OCI-LY1 (cell line): Measurements from ENCODE around the gene OSBPL6.

Experiments used
- H2AFZ ChIP-seq: fragments of 200-600 bp; sonication (generic), shearing (Covaris generic); 2 replicates; pipeline ENCODE4 v1.6.0; 2014; ENCODE audit warnings: antibody characterized with exemption, mild to moderate bottlenecking, low read length
- H3F3A ChIP-seq: fragments of 200-600 bp; sonication (generic), shearing (Covaris generic); 2 replicates; pipeline ENCODE4 v1.6.0; 2014; ENCODE audit warnings: mild to moderate bottlenecking, antibody characterized with exemption, low read length, moderate library complexity; ENCODE audit not compliant: insufficient read depth
- H3K27ac ChIP-seq: fragments of 200-600 bp; sonication (generic); 2 replicates; pipeline ENCODE4 v1.5.1; 2014; ENCODE audit warnings: low read length, mixed run types, mild to moderate bottlenecking, low read depth; ENCODE audit not compliant: poor library complexity, severe bottlenecking
- H3K27me3 ChIP-seq: fragments of 200-600 bp; sonication (generic); 2 replicates; pipeline ENCODE4 v1.6.0; 2014; ENCODE audit warnings: antibody characterized with exemption, mild to moderate bottlenecking, low read length, moderate library complexity; ENCODE audit not compliant: insufficient read depth
- H3K36me3 ChIP-seq: fragments of 200-600 bp; sonication (generic); 2 replicates; pipeline ENCODE4 v1.6.1; 2014; ENCODE audit warnings: mild to moderate bottlenecking, antibody characterized with exemption, low read length, moderate library complexity, mixed read lengths; ENCODE audit not compliant: insufficient read depth
- H3K4me1 ChIP-seq: fragments of 200-600 bp; sonication (generic); 2 replicates; pipeline ENCODE4 v1.5.1; 2014; ENCODE audit warnings: mild to moderate bottlenecking, low read length, moderate library complexity; ENCODE audit not compliant: insufficient read depth, severe bottlenecking
- H3K4me2 ChIP-seq: fragments of 200-600 bp; sonication (generic), shearing (Covaris generic); 2 replicates; pipeline ENCODE4 v1.6.1; 2014; ENCODE audit warnings: low read length
- H3K4me3 ChIP-seq: fragments of 200-600 bp; sonication (generic); 2 replicates; pipeline ENCODE4 v1.5.1; 2014; ENCODE audit warnings: low read length, low read depth, mild to moderate bottlenecking, mixed read lengths; ENCODE audit not compliant: poor library complexity, severe bottlenecking
- H3K79me2 ChIP-seq: fragments of 200-600 bp; shearing (Covaris generic); 2 replicates; pipeline ENCODE4 v1.6.1; 2016; ENCODE audit warnings: mixed run types, low read length, mixed read lengths; ENCODE audit not compliant: insufficient read depth
- H3K9ac ChIP-seq: fragments of 200-600 bp; sonication (generic), shearing (Covaris generic); 2 replicates; pipeline ENCODE4 v1.6.1; 2014; ENCODE audit warnings: mild to moderate bottlenecking, low read length, mixed read lengths
- H3K9me2 ChIP-seq: fragments of 200-600 bp; sonication (generic), shearing (Covaris generic); 2 replicates; pipeline ENCODE4 v1.6.1; 2014; ENCODE audit warnings: low read depth, mild to moderate bottlenecking, low read length, mixed read lengths
- H3K9me3 ChIP-seq: fragments of 200-600 bp; shearing (Covaris generic); 2 replicates; pipeline ENCODE4 v1.6.1; 2014; ENCODE audit warnings: low read length, mixed read lengths
- H4K20me1 ChIP-seq: fragments of 200-600 bp; sonication (generic), shearing (Covaris generic); 2 replicates; pipeline ENCODE4 v1.6.0; 2016; ENCODE audit warnings: mild to moderate bottlenecking, low read length; ENCODE audit not compliant: insufficient read depth
- EZH2 ChIP-seq: fragments of 200-600 bp; sonication (generic), shearing (Covaris generic); IDR thresholded peaks from 2 replicates; pipeline ENCODE4 v1.8.0; 2017; ENCODE audit warnings: borderline replicate concordance, mixed run types, mild to moderate bottlenecking, antibody characterized with exemption, low read length, moderate library complexity, mixed read lengths
- TF ChIP-seq, protein P1 (sequence below): fragments of 200-600 bp; sonication (generic), shearing (Covaris generic); IDR thresholded peaks from 2 replicates; pipeline ENCODE4 v1.5.1; 2017; ENCODE audit warnings: mild to moderate bottlenecking, antibody characterized with exemption, low read length, moderate library complexity, mixed read lengths

The OSBPL6 gene

GRCh38 chr2:178243961-178244360 is 49.6 kb downstream of the OSBPL6 start:
- H2AFZ ChIP-seq = no peak overlapping the region
- H3K9me3 ChIP-seq = no peaks in the 10 kb centered on the region
- no peaks in the 10 kb centered on the region for H4K20me1 ChIP-seq
- H3K27me3 ChIP-seq = no peaks in the 10 kb centered on the region
- H3K36me3 ChIP-seq = no peaks in the 10 kb centered on the region
- no peaks in the 10 kb centered on the region for H3K79me2 ChIP-seq
- TF ChIP-seq, protein P1, sequence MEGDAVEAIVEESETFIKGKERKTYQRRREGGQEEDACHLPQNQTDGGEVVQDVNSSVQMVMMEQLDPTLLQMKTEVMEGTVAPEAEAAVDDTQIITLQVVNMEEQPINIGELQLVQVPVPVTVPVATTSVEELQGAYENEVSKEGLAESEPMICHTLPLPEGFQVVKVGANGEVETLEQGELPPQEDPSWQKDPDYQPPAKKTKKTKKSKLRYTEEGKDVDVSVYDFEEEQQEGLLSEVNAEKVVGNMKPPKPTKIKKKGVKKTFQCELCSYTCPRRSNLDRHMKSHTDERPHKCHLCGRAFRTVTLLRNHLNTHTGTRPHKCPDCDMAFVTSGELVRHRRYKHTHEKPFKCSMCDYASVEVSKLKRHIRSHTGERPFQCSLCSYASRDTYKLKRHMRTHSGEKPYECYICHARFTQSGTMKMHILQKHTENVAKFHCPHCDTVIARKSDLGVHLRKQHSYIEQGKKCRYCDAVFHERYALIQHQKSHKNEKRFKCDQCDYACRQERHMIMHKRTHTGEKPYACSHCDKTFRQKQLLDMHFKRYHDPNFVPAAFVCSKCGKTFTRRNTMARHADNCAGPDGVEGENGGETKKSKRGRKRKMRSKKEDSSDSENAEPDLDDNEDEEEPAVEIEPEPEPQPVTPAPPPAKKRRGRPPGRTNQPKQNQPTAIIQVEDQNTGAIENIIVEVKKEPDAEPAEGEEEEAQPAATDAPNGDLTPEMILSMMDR = no peak
- TF ChIP-seq EZH2 = no peak
- H3K4me2 ChIP-seq = no peak overlapping the region
- H3K4me1 ChIP-seq = no peaks in the 10 kb centered on the region
- no peak overlapping the region for H3K9ac ChIP-seq
- H3F3A ChIP-seq = no peaks in the 10 kb centered on the region
- H3K4me3 ChIP-seq = no peak overlapping the region
- no peaks in the 10 kb centered on the region for H3K9me2 ChIP-seq
- no peak overlapping the region for H3K27ac ChIP-seq

GRCh38 chr2:178244777-178245176 is 50.5 kb downstream of the OSBPL6 start:
- no peak overlapping the region for H3K4me2 ChIP-seq
- H2AFZ ChIP-seq = no peak overlapping the region
- no peaks in the 10 kb centered on the region for H3K9me2 ChIP-seq
- no peaks in the 10 kb centered on the region for H4K20me1 ChIP-seq
- H3K27me3 ChIP-seq = no peaks in the 10 kb centered on the region
- H3F3A ChIP-seq = no peaks in the 10 kb centered on the region
- no peak overlapping the region for H3K4me3 ChIP-seq
- no peak overlapping the region for H3K9ac ChIP-seq
- no peaks in the 10 kb centered on the region for H3K9me3 ChIP-seq
- no peak overlapping the region for H3K27ac ChIP-seq
- H3K79me2 ChIP-seq = no peaks in the 10 kb centered on the region
- no peaks in the 10 kb centered on the region for H3K36me3 ChIP-seq
- TF ChIP-seq, protein P1 = no peak
- TF ChIP-seq EZH2 = no peak
- no peaks in the 10 kb centered on the region for H3K4me1 ChIP-seq

GRCh38 chr2:178246696-178247095 is 52.4 kb downstream of the OSBPL6 start:
- H3K36me3 ChIP-seq = no peaks in the 10 kb centered on the region
- H3K4me1 ChIP-seq = no peaks in the 10 kb centered on the region
- H3K79me2 ChIP-seq = no peaks in the 10 kb centered on the region
- H3F3A ChIP-seq = no peaks in the 10 kb centered on the region
- TF ChIP-seq, protein P1 = no peak
- no peak for TF ChIP-seq EZH2
- no peak overlapping the region for H3K4me2 ChIP-seq
- no peak overlapping the region for H3K27ac ChIP-seq
- H3K9me3 ChIP-seq = no peaks in the 10 kb centered on the region
- no peaks in the 10 kb centered on the region for H4K20me1 ChIP-seq
- no peaks in the 10 kb centered on the region for H3K27me3 ChIP-seq
- H3K9me2 ChIP-seq = no peaks in the 10 kb centered on the region
- no peak overlapping the region for H3K4me3 ChIP-seq
- H2AFZ ChIP-seq = no peak overlapping the region
- H3K9ac ChIP-seq = no peak overlapping the region
